Measurements from ENCODE around the gene DPYD. TPM values are rescaled to one million over a fixed set of nuclear protein-coding genes. Genes with fewer than 3 reads are reported as not detected.
A peak's percentile ranks its signal among the peaks of the same experiment; 100 is the strongest.

Gene DPYD
- total RNA-seq, 2 experiments from 2014 or later, result 7.5 to 7.9 TPM

DNA sequence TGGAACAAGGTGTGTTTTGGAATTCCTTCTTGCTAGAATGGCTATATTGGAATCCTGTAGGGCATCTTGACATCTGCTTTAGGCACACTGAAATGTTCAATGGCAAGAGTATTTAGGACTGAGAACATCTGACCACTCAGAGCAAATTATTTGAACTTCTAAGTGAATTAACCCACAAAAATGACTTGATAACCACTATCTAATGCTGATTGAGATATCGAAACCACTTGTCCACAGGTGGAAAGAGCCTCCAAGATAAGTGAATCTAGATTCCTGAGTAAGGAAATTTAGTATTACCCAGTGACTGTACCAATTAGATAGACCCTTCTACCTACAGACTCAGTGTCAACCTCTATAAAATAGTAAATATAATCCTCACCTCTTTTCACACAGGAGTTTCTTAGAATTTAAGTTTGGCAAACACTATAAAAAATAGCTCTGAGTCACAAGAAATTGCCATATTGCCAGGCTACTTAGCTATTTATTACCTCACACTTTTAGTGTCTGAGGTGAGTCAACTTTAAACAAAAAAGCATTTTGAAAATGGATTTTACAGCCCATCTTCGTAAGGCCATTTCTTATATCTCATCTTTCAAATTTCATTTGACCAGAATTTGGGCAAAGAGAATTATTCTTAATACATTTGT, 777.5 kb downstream of the DPYD start:
- no peaks in the 10 kb centered on the region for H3K9me3 Mint-ChIP-seq
- H3K4me3 Mint-ChIP-seq, result no peak overlapping the region

DNA sequence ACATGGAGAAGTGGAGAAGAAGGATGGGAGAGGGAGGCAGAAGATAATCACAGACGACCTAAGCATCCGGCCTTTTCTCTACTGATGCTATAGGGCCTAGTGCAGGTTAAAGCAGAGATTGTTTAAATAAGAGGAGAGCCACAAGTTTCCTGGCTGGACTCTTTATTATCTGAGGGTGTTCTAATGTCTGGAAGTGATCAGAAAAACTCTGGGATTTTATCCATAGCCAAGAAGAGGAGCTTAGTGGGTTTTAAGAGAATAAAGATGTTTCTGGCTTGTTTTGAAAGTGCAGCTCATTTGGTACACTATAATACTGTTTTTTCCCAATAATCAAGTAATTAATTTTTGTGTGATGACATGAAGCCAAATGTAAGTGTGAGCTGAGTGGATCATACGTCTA, 780.2 kb downstream of the DPYD start:
- no peak overlapping the region for H3K27ac Mint-ChIP-seq
- DNase-seq, result no peak
- H3K27me3 Mint-ChIP-seq, result no peaks in the 10 kb centered on the region
- no peak overlapping the region for H3K4me3 Mint-ChIP-seq
- peaks cover 2% of the 10 kb centered on the region for H3K36me3 Mint-ChIP-seq
- H3K9me3 Mint-ChIP-seq, result no peaks in the 10 kb centered on the region
- peaks cover 4% of the 10 kb centered on the region for H3K4me1 Mint-ChIP-seq

More for the DNA sequence above, 777.5 kb downstream of the DPYD start:
- DNase-seq, result no peak
- Mint-ChIP-seq H3K27me3 (no peaks in the 10 kb centered on the region), H3K4me1 (peaks cover 3% of the 10 kb centered on the region), H3K36me3 (peaks cover 4% of the 10 kb centered on the region), H3K27ac (no peak overlapping the region)

DNA sequence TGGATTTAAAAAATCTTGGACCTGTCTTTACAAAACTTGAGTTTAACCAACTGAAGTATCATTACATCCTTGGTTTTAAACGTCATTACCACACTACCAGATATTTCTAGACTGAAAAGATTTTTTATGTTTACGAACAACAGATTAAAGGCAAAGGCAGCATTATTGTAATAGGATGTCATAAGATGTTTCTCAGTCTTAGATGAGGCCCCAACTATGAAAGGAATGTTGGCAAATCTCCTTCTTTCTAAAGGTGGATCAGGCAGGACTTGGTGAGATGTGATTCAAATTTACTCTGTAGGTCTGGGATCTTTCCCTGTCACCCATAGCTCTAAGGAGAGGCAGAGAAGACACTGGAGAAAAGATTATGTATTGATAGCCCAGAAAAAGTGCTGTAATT, 781.3 kb downstream of the DPYD start:
- Mint-ChIP-seq H3K36me3 (no peaks in the 10 kb centered on the region), H3K27ac (no peak overlapping the region)
- no peak for DNase-seq

DNA sequence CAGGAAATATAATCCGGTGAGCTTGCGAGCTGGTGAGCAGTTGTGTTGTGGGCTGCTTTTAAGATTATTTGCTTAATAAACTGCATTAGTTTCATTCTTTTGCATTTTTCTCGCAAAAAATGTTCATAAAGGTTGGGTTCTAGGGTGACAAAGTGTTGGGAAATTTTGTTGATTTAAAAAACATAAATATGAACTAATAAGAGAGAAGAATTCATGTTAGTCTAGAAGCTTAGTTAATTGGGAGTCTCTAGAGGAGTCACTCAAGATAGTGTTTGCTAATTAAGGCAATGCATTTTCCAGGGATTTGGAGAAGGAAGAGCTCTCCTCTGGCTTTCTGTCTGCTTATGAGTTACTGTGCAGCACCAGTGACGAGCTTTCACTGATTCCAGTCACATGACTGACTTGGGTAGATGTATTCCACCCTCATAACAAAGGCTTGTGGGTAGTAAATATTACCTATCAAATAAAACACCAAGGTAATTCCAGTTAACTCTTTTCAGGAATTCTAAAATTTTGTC, 782.3 kb downstream of the DPYD start:
- H3K4me1 Mint-ChIP-seq, result peaks cover 1% of the 10 kb centered on the region
- H3K36me3 Mint-ChIP-seq, result no peaks in the 10 kb centered on the region
- no peaks in the 10 kb centered on the region for H3K9me3 Mint-ChIP-seq
- H3K4me3 Mint-ChIP-seq, result no peak overlapping the region
- no peak overlapping the region for H3K27ac Mint-ChIP-seq
- no peaks in the 10 kb centered on the region for H3K27me3 Mint-ChIP-seq
- DNase-seq, result no peak

More for the DNA sequence above, 781.3 kb downstream of the DPYD start:
- H3K9me3 Mint-ChIP-seq, result no peaks in the 10 kb centered on the region
- no peak overlapping the region for H3K4me3 Mint-ChIP-seq
- H3K27me3 Mint-ChIP-seq, result no peaks in the 10 kb centered on the region
- peaks cover 1% of the 10 kb centered on the region for H3K4me1 Mint-ChIP-seq

DNA sequence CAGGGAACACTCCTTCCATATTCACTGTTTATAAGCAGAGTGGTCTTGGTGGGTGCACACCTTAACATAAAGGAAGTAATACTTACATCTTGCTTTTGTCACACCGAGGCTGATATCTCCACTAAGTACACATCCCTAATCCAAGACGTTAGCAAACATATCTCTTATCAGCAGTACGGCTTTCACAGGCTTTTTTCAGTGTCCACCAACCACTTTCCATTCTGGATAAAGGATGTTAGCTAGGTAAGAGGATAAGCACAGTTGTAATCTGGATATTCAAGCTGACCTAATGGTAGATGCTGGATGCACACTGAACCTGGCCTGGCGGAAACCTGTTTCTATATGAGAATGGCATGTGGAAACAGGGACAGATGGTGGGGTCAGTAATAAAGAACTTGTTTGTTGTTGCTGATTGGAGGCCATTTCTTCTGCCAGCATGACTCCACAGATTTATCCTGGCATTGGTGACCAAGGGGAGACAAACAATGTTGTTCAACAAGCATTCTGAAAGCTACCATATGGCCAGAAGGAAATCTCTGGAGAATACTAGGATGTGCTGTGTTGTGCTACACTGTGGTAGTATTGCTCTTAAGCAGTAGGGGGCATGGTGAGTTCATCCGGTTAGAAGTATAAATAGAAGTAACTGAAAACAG, 782.8 kb downstream of the DPYD start:
- H3K9me3 Mint-ChIP-seq, result no peaks in the 10 kb centered on the region
- no peaks in the 10 kb centered on the region for H3K27me3 Mint-ChIP-seq
- peak; percentile 1 for DNase-seq
- no peak overlapping the region for H3K27ac Mint-ChIP-seq
- peaks cover 1% of the 10 kb centered on the region for H3K4me1 Mint-ChIP-seq
- H3K4me3 Mint-ChIP-seq, result no peak overlapping the region
- no peaks in the 10 kb centered on the region for H3K36me3 Mint-ChIP-seq

DNA sequence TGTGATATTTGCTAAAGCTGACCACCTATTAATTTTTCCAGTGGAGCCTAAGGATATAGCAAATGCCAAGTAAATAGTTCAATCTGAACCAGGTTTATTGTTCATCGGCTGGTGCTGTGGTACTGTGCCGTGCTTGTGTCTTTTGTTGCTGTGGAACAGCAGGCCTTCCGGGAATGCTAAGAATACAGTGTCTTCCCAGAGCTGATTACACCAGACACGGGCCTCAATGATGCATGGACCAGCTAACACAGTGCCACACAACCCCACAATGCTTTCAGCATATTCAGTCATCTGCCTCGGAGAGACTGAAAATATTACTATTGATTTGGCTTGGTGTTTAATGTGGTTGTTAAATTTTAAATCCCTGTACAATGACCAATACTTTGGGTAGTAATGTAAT, 783.8 kb downstream of the DPYD start:
- peaks cover 1% of the 10 kb centered on the region for H3K4me1 Mint-ChIP-seq
- no peaks in the 10 kb centered on the region for H3K9me3 Mint-ChIP-seq
- H3K36me3 Mint-ChIP-seq, result no peaks in the 10 kb centered on the region
- no peaks in the 10 kb centered on the region for H3K27me3 Mint-ChIP-seq
- no peak for DNase-seq
- H3K27ac Mint-ChIP-seq, result no peak overlapping the region
- no peak overlapping the region for H3K4me3 Mint-ChIP-seq

DNA sequence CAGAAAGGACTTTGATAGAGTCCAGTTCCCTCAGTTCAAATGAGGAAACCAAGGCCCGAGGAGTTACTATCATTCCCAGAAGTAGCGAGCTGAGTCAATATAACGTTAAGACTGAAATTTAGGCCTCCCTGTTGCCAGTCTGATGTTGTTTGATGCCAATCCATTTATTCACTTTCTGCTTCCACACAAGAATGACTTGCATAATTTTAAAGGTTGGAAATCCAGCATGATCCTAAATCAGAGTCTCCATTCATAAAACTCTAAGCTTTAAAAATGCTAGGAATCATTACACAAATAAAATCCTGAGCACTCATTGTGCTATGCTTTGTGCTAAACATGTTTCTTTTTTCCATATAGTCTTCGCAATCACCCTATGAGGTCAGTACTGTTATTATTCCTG, 784.9 kb downstream of the DPYD start:
- Mint-ChIP-seq H3K36me3 (no peaks in the 10 kb centered on the region), H3K9me3 (no peaks in the 10 kb centered on the region)

DNA sequence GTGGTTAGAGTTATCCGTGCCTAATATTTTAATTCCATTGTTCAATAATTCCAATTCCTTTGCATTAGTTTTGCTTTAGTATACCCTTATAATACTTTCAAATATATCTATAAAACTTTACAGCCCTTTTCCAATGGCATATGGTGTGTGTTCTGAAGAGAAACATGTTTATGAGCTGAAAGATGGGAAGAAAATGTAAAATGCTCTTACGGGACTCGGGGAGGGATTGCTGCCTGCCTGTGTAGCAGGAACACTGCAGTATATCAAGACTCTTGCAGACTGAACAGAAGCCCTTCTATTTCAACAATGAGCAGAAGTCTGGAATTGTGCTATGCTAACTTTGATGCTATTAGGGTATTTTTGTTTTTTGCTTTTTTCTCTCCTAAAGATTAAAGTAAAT, 792.4 kb downstream of the DPYD start:
- H3K36me3 Mint-ChIP-seq, result no peaks in the 10 kb centered on the region
- no peak overlapping the region for H3K27ac Mint-ChIP-seq
- H3K27me3 Mint-ChIP-seq, result no peaks in the 10 kb centered on the region
- DNase-seq, result no peak
- H3K9me3 Mint-ChIP-seq, result no peaks in the 10 kb centered on the region
- no peak overlapping the region for H3K4me3 Mint-ChIP-seq
- no peaks in the 10 kb centered on the region for H3K4me1 Mint-ChIP-seq

More for the DNA sequence above, 784.9 kb downstream of the DPYD start:
- no peak overlapping the region for H3K27ac Mint-ChIP-seq
- H3K4me3 Mint-ChIP-seq, result no peak overlapping the region
- H3K4me1 Mint-ChIP-seq, result peaks cover 1% of the 10 kb centered on the region
- no peaks in the 10 kb centered on the region for H3K27me3 Mint-ChIP-seq
- no peak for DNase-seq

DNA sequence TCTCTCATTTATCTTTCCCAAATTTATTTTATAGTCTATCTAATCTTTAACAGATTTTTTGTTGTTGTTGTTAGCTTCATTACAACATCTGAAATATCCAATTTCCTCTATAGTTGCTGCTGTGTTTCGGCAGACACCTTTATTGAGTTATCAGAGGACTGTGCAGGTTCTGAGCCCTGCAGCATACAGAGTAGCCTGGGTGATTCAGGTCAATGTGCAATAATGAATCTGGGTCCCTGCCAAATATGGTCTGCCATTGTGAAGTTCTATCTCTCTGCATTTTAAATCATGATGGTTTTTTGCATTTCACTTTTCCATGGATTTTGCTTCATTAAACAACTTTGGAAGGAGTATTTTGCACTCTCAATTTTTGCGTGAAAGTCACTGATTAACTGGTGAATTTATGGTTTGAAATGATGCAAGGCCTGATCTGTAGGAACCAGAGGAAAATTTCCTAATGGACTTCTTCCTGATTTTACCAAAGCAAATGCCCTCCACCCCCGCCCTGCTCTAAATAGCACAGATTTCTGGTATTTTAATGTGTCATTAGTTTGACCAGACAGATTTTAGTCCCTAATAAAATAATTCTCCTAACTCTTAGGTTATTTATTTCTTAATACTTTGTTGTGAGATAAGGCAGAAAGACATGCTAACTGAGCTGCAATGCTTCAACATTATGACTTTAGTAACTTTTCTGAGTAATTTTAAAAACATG, 797.0 kb downstream of the DPYD start:
- Mint-ChIP-seq H3K9me3 (no peaks in the 10 kb centered on the region), H3K27ac (no peak overlapping the region), H3K4me3 (no peak overlapping the region), H3K36me3 (peaks cover 6% of the 10 kb centered on the region), H3K27me3 (no peaks in the 10 kb centered on the region), H3K4me1 (no peaks in the 10 kb centered on the region)
- DNase-seq, result no peak

DNA sequence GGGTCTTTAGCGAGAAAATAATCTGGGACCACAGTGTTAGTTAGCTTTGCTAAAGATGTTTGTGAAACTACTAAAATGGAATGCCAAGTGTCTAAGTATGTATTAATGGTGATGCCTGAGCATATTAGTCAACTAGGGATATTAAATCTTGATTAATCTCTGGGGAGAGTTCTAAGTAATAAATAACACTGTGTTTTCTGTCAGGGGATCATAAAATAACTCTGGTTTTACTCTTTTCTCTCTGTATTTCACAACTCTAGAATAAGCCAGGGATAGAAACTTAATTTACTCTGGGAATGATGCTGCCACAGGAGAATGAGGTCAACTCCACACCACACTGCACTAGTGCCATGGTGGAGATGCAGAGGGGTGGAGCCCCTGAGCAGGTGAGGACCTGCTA, 800.0 kb downstream of the DPYD start:
- H3K27me3 Mint-ChIP-seq, result no peaks in the 10 kb centered on the region
- peaks cover 10% of the 10 kb centered on the region for H3K36me3 Mint-ChIP-seq
- no peaks in the 10 kb centered on the region for H3K4me1 Mint-ChIP-seq
- no peak overlapping the region for H3K27ac Mint-ChIP-seq
- no peak overlapping the region for H3K4me3 Mint-ChIP-seq
- no peaks in the 10 kb centered on the region for H3K9me3 Mint-ChIP-seq
- no peak for DNase-seq

DNA sequence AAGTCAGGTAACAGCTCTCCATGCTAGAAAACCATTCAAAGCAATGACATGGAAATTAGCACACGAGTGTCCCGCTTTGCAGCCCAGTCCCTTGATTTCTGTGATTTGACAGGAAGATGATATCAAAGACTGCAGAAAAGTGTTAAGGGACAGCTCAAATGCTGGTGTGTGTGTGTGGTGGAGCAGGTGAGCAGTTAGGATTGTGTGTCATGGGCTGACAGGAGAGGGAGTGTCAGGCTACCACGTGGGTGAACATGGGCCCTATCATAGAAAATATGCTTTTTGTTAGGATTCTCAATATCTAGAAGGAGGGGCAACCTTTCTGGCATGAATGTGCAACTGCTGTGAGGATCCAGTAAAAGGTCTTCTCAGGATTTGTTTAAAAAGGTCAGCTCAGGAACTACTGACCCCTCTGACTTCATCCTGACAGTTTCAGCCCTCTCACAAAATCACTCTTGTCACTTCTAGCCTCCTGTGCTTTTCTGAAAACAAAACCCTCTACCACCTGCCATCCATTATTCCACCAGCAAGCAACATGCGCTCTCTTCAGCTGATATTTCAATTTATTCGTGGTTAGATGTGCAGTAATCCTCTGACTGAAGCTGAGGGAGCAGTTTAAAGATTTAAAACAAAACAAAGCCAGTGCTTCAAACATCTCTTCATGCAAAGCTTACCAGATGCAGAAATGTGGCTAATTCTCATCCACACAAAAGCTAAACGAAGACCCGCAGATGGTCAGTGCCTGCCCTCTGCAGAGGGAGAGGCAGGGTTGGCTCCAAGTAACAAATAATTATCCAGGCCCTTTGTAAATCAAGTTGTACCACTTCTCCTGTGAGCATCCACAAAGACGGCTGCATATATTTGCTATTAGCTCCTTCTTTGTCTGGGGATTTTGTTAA, 801.3 kb downstream of the DPYD start:
- Mint-ChIP-seq H3K4me3 (no peak overlapping the region), H3K9me3 (no peaks in the 10 kb centered on the region), H3K4me1 (no peaks in the 10 kb centered on the region), H3K27me3 (no peaks in the 10 kb centered on the region), H3K36me3 (peaks cover 10% of the 10 kb centered on the region), H3K27ac (no peak overlapping the region)
- DNase-seq, result no peak

DNA sequence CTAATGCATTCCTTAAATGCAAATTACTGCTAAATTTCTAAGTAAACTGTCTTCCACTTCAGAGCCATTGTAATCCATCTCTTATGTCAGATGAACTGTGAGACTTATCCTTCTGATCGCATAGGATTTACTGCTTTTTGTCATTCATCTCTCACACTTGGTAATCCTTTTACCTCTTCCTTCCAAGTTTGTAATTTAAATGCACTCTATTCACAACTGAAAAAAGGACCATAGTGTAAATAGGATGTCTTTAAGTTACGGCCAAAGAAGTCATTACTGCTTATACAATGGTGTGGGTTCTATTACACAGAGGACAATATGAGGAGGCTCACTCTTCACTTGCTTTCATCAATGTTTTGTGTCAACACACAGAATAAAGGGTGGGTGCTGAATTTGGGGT, 806.0 kb downstream of the DPYD start:
- Mint-ChIP-seq H3K4me1 (no peaks in the 10 kb centered on the region), H3K9me3 (no peaks in the 10 kb centered on the region), H3K27me3 (no peaks in the 10 kb centered on the region), H3K4me3 (no peak overlapping the region), H3K27ac (no peak overlapping the region), H3K36me3 (peaks cover 4% of the 10 kb centered on the region)
- no peak for DNase-seq

DNA sequence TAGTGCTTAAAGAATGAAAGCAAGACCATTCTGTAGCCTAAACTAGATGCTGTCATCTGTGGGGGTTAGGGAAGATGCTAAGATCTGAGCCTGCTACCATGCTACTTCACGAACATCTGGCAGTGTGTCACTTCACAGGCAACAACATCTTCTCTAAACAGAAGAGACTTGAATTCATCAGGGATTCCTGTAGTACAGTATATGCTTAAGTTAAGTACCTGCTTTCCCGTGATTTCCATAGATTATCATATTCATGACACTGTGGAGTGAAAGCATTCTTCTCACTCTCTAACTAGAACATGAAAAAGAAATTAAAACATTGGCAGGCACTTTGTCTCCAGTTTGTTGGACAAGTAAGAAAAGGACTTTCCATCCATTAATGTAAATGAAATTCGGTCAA, 808.4 kb downstream of the DPYD start:
- Mint-ChIP-seq H3K27me3 (no peaks in the 10 kb centered on the region), H3K4me1 (no peaks in the 10 kb centered on the region), H3K4me3 (no peak overlapping the region), H3K27ac (no peak overlapping the region), H3K36me3 (peaks cover 4% of the 10 kb centered on the region), H3K9me3 (no peaks in the 10 kb centered on the region)
- no peak for DNase-seq

DNA sequence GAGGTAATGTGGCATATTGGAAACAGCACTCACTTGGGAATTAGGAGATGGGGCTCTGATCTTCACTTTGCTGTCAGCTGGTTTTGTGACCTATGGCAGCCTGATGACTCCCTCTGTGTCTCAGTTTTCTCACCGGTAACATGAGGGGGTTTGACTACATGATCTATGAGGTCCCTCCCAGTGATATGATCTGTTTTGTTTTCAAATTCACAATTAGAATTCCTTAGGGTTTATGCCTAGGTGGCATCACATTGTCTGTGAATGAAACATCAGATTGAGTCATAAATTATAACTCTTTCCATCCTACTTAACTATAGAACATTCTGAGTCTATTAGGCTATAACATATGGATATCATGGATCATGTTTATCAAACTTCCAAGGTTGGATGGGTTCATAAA, 812.7 kb downstream of the DPYD start:
- Mint-ChIP-seq H3K9me3 (peaks cover 1% of the 10 kb centered on the region), H3K4me3 (no peak overlapping the region), H3K36me3 (peaks cover 19% of the 10 kb centered on the region), H3K27me3 (no peaks in the 10 kb centered on the region), H3K27ac (no peak overlapping the region), H3K4me1 (no peaks in the 10 kb centered on the region)
- no peak for DNase-seq

DNA sequence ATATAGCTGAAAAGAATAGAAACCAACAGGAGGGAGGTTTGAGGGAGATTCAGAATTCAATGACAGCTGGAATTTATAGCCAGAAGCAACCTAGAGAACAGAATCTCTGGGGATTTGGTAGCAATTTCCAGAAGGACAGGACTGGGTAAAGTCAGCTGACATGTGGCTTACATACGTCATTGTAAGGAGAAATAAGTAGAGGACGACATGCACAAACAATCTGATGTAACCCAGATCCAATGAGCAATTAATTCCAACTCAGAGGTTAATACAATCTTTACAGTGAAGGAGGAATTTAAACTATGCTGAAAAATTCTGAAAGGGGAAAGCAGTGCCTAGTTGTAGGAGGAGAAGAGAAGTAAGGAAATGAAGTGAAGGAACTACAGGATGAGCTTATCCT, 815.3 kb downstream of the DPYD start:
- H3K9me3 Mint-ChIP-seq, result peaks cover 1% of the 10 kb centered on the region
- DNase-seq, result no peak
- no peaks in the 10 kb centered on the region for H3K4me1 Mint-ChIP-seq
- no peak overlapping the region for H3K27ac Mint-ChIP-seq
- H3K27me3 Mint-ChIP-seq, result no peaks in the 10 kb centered on the region
- peaks cover 19% of the 10 kb centered on the region for H3K36me3 Mint-ChIP-seq
- no peak overlapping the region for H3K4me3 Mint-ChIP-seq
